Activated T-cell treated with anti-CD3 and anti-CD28 coated beads, Interleukin-2, amount 50 U/mL, for 48 hours (primary cell): ENCODE data around the gene DACH1.

Experiments used
- DNase-seq, 2 experiments: peaks; one replicate each; pipeline ENCODE4 v3.0.0-alpha.2; 2020

Gene DACH1

DNA sequence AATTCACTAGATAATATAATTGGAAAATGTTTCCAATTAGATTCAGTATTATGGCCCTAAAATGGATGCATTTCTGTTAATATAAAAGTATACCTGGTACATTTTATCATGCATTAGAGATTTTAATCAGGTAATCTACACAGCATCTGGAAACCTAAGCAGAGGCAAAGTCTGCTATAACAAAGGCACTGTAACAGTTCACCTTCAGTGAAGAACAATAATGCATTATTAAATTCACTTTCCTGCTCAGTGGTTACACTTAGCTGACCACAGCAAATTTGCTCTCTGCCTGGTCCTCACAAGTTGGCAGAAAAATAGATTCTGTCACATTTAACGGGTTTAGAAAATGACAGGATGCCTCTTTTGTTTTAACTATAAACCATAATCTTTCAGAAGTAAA lies 326.9 kb downstream of the DACH1 start:
- DNase-seq, result no peak

DNA sequence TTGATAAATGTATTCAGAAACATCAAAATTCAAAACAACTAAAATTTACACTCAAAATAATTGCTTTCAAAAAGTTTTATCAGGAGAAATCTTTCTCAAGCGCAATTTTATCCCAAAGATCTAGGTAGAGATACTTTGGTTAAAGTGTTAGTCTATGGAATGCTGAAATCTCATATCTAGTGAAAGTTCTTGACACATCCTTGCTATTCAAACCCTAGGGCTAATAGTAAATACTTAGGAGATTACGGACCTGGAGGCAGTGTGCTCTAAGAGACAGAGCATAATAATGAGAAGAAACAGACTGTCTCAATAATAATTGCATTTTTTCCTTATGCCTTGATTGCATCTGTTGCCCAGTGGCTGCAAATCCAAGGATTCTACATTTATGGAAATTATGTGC lies 330.8 kb downstream of the DACH1 start:
- DNase-seq, result no peak

DNA sequence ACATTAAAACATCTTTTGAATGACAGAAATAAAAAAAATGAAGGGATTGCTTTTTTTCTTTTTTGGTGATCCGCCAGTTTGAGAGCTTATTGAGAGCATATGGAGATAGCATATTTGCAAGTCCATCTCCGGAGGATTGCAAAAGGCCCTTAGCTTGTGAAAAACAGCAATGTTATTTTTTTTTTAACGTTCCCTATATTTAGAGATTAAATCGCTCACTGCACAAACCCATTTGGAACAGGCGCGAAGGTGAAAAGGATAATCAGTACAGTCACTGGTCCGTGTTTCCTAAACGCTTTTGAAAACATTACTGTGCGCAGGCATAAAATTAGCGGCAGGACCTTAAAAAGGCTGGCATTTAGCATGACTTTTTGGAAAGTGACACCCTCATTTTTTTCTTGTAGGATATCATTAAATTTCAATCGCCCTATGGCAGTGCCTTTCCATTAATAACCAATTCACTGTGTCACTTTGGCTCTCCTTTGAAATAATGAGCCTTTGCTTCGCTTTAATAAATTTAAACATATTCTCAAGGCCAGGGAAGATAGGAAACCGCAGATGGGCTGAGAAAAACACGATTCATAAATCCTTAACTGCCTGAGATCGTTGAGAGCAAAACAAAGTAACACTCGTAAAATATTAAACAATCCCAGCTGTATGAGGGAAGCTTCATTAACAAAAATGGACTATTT lies 342.2 kb downstream of the DACH1 start:
- DNase-seq, result no peak

DNA sequence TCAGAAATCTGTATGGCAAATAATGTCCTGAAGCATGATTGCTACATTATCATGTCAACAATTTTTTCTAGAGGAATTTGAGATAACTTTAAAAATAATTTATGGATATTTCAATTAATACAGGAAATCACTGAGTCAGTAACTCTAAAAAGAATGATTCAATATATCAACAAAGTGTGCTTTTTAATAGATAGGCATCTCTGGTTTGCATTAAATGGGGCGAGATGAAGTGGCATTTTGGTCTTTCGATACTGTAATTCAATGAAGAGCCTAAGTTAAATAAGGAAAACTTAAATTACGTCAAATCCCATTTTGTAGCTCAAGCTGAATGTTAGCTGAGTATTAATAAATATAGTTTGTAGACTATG lies 342.8 kb downstream of the DACH1 start:
- no peak for DNase-seq

DNA sequence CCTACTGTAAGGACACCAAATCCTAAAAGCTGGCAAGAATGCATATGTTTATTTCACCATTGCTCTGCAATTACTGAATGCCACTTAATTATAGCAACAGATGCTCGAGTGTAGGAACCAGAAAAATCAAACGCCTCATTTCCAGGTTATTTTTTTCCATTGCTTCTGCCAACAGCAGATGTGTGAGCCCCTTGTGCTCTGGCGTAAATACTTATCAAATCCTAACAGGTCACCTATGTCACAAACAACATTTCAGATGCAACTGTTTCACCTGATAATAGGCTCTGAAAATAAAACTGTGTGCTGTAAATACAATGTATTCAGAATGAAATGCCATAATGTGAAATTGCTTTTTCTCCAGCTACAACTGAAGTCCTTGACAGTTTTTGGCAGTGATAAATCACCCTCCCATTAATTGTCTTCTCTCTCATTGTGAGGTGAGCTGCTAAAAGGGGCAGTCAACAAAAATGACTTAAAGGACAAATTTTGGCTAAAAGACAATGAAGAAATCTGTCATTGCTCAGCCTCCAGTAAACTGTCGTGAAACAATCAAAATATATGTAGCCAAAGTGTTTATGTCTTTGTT lies 344.0 kb downstream of the DACH1 start:
- no peak for DNase-seq

DNA sequence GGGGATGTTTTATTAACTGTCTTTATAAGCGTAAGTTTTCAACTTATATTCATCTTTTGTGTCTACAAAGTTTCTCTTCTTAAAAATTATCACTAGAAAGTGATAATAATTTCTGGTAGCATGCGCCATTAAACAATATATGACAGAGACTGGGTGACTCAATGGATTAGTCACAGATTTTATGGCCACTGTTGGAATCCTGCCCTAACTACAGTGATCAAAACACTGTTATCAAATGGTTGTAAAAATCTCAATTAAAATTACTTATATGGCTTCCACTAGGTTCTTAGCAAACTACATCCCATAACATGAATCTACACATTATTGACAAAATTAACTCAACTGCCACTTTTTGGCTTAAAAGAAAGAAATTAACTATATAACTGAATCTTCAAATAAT lies 350.0 kb downstream of the DACH1 start:
- no peak for DNase-seq

DNA sequence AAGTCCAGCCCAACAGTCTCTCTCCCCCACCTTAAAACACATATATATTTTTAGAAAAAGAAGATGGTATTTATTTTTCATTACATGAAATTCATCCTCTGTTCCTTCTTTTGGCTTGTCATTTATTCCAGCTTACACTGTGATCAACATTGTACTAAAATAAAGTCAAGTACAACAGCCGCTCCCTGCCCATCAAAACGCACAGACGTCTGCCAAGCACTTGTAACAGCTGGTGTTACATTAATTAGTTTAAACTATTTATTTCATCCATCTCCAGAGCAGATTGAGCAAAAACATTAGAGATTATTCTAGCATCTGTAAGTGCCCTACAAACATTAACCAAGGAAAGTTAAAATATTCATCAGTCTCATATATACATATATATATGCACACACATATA lies 350.5 kb downstream of the DACH1 start:
- no peak for DNase-seq

DNA sequence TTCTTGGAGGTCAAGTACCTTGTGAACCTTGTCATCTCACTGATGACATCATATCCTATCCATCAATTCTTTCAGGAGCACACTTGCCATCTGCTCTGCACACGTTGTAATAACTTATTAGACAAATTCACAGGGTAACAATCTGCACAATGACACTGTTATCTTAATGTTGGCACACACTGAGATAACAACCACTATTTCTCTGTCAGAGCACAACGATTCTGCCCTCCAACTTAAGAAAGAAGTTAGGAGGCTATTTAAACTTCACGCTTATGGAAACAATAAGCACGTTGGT lies 351.3 kb downstream of the DACH1 start:
- no peak for DNase-seq

DNA sequence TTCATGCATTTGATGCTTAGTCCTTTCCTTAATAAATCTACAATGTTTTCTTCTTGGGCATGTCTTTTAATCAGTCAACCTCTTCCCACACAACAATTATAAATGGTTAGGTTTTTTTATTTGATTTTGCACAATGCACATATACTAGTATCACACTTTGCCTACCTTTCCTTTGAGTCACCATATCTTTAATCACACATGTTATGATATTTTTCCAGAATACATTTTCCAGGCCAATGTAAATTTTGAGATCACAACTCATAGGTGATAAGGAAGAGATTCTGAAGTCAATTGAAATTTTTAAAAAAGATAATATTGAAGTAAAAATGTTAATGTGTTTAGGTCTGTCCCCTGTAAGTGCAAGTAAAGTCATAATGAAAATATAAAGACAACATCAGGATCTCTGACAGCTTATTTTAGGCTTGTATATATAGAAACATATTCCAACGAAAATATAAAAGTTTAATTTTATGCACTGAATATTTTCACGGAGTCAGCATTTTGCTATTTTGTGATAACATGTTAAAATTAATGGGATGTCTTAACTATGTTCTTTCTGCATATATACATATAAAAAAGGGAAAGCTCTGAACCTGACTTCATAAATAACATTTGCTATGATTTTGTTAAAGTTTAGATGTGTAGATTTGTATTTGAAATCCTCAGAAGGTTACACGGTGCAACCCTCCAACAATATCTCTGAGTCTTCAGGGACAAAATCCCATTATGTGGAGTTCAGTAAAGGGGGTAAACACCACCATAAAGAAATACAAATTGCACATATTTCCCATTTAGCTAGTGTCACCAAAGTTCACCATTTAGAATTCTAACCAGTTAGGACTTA lies 351.9 kb downstream of the DACH1 start:
- DNase-seq, result no peak

DNA sequence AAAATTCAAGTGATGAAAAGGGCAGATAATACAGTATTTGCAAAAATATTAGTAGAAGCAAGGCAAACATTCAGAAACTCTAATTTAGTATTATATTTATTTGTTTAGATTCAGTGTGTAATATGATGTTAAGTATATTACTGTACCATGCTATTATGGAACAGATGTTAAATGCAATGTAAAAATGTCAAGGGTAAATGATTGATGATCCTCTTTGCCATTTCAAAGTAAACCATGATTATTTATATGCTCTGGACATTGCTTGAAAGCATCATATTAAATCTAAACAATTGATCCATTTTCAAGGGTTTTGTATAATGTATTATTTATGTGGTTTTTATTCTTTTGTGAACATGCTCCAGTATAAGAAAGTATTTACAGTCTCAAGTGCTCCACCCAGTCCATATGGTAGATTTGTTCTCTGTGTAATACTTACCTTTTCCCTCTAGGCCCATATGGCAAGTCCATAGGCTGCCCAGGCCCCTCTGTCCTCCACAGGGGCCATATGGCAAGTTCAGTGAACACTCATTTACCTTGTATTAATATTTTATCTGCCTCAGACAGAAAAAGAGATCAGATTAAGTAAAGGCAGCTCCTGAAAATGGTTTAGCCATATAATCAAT lies 353.5 kb downstream of the DACH1 start:
- no peak for DNase-seq

DNA sequence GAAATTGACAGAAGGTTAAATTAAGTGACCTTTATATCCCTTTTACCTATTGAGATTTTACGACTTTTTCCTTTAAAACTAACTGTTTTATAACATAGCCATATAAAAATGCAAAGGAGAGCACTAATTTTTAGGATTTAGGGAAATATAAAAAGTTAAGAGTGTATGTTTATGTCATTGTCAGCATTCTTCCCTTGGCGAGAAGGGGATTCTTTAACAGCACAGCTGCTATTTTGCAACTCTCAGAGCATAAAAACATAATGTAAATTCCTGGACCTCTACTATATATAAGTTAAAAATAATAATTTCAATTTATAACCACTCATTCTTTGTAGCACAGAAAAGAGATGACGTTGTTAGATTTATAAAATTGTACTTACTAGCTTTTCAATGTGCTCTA lies 363.2 kb downstream of the DACH1 start:
- DNase-seq, result no peak

DNA sequence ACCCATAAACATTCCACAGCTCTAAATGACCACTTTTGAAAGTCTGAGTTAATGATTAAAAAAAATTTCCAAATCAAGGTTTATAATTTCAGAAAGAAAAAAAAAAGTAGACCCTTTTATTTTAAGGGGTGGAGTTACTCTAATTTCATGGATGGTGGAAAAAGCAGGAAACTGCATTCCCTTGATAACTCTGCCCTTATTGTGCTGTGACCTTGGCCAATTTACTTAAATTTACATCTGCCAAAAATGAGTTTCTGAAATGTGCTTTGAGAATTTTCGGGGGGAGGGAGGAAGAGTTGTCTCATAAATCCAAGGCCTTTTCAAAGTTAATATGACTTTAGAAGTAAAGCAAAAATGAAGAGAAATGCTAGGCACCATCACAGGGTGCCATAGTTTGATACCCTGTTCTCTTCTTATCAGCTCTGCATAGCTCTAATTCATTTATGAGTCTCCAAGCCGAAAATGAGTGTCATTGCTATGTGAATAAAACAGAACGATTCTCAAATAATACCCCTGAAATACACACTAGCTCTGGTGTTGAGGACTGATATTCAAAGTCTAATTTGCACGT lies 367.0 kb downstream of the DACH1 start:
- no peak for DNase-seq

DNA sequence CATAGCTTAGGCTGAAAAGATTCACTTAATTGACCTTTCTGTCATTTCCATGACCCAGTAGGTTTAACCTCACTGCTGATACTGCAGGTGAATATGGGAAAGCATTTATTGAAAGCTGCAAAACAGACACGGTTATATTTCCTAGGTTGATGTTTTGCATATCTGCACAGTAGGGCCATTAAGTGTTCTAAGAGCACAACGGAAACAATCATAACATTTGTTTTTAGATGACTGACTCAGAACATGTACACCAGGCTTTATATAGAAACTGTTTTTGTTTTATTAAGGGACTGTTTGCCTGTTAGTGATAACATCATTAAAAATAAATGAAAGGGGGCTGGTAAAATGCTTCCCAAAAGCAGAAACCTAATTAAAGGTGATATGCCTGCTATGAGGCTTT lies 367.8 kb downstream of the DACH1 start:
- DNase-seq, result no peak

DNA sequence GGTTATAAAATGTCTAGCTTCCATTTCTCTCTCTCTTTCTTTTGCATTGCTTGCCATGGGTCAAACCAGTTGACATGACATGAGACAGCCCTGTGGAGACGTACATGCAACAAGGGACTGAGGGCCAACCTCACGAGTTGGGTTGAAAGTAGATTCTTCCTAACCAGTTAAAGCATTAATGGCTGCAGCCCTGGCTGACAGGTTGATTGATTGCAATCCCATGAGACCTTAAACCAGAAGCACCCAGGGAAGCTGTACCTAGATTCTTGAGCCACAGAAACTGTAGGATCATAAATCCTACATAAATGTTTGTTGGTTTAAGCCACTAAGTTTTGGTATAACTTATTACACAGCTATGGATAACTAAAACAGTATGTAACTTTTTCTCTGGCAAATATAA lies 373.8 kb downstream of the DACH1 start:
- DNase-seq, result no peak

DNA sequence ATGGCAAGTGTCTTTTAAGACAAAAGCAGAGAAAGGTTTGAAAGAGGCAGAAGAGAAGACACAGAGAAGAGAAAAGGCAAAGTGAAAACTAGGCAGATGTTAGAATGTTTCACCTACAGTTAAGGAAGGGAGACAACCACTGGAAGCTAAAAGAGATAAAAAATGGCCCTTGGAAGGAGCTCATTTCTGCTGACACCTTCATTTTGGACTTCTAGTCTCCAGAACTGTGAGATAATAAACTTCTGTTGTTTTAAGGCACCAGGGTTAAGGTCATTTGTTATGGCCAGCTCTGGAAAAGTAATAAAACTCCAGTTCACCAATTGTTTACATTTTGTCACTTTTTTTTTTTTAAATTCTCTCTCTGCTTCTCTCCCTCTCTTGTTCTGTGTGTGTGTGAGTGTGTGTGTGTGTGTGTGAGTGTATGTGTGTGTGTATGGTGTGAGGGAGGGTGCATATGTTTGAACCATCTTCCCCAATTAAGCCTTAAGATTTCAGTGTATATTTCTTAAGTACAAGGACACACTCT lies 374.6 kb downstream of the DACH1 start:
- no peak for DNase-seq

DNA sequence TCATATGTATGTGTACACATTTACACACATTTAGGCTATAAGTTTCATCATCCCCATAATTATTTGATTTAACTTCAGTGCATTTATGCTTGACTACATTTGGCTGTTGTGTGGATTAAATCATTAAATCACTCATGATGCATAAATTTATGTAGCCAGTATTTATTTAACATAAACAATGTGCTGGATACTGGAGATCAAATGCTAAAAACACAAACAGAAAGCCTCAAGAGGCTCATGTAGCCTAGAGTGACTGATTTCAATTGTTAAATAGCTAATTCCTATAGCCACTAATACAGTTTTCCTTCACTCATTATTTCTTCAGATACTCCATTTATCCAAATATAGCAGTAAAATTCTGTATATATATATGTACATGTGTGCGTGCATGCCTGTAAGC lies 376.0 kb downstream of the DACH1 start:
- no peak for DNase-seq

DNA sequence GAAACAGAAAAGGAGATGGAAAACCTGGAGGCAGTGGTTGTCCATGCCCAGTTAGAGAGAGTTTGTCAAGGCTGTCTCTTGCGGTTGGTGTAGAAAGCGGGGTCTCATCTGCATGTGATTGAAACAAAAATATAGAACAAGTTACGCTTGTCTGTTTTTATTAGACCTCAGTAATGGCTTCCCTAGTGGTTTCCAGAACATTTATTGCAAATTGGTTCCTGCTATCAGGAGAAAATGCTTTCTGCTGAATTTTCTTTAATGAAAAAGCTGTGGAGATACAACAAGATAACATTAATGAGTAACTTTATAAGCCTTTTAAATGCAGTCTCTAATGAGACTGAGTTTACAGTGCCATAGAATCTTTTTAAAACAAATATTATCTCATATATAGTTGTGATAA lies 378.0 kb downstream of the DACH1 start:
- DNase-seq, result no peak

DNA sequence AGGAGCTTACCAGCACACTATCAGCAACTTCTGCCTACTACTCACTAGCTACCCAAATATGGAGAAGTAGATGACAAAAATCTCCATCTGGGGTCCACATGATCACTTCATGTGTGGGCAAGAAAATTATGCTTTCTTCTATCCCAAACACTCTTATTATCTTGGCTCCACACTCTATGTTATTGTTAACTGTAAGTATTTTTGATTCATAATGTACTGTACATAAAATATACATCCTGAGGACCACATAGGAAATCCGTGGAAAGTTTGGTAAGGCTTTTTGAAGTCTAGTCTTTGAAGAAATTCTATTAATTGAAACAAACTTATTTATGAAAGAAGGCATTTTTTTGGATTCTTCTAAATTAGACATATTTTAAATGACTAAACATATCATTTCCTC lies 378.8 kb downstream of the DACH1 start:
- no peak for DNase-seq

DNA sequence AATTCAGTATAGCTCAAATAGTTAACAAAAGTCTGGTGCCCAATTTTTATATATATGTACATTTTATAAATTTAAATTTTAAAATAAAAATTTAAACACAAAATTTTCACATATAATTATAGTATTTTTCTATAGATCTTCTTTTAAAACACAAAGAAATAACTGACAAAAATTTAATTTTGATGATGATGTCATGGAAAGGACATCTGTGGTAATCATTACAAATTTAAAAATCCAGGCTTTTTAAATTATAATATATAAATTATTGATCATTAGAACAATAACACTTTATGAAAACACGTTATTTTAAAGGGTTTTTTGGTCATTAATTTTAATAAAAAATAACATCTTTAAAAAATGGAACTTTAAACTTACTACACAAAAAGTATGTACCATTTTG lies 381.1 kb downstream of the DACH1 start:
- no peak for DNase-seq

DNA sequence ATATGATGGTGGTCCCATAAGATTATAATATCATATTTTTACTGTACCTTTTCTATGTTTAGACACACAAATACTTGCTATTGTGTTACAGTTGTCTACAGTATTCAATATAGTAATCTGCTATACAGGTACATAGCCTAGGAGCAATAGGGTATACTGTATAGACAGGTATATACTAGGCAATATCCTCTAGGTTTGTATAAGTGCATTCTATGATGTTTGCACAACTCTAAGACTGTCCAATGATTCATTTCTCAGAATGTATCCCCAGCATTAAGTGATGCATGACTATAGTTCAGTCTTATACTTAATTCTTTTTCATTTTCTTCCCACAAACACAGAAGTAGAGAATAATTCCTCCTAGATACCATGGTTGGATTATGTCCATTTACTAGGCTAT lies 383.3 kb downstream of the DACH1 start:
- DNase-seq, result no peak

DNA sequence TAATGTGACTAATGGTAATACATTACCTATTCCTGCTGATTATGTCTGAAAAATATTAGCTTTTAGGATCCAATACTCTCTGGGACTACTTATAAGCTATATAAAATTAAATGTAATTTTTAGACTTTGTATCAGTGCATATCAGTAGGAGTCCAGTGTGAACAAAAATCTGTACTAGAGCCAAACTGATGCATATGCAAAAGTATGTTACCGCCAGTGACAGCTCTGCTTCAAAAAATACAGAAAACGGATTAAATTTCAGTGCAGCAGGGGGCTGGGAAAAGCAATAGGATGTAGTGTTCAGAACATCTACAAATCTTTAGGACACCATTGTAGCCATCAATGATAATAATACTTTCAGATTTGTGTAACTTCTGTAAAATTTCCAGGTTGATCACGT lies 385.5 kb downstream of the DACH1 start:
- no peak for DNase-seq

DNA sequence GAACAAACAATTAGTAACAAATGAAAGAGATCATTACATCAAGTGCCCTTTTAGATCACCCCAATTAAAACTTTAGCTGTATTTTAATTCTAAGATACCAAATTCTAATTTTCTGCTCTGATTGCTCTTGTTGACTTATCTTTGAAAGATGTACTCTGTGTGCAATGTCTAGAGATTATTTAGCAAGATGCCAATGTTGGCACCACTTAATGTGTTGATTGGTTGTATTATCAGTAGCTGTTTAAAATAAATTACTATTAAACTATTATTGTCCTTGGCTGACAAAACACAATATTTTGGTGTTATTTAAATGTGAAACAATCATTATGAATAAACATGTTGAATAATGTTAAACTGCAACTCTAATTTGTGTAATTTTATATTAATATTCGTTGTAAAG lies 386.0 kb downstream of the DACH1 start:
- DNase-seq, result no peak

DNA sequence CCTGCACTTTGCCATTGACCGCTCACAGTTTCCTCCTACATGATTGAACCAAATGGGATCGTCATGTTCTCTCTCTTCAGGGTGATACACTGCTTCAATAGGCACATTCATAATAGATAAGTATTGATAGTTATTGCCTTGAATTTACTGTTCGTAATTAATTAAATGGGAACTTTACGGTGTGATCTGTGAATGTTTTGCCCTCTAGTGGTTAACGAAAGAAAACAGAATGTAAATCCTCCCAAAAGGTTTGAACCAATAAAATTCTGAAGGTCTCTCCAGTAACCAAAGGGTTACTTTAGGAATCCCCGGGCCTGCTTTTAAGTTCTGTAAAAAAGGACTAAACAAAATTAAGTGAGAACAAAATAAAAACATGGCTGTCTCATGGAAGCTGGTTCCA lies 389.3 kb downstream of the DACH1 start:
- no peak for DNase-seq

DNA sequence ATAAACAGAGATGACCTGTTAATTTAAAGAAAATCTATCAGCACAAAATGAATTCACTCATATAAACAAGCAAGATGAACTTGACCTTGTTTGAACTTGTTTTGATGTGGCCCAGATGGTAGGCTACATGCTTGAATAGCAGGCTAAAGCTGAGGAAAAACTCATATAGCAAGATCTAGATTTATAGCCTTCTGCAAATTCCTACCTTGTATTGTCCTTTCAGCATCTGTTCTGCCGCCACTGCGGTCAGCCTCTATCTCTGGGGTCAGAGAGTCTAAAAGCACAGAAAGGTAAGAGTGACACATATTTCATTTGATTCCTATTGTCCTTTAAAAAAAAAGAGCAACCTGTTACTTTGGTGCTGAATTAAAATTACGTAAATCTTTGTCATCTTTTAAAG lies 392.1 kb downstream of the DACH1 start:
- no peak for DNase-seq
